IPS-NIHi7 (cell line): ENCODE results near the gene CACNG4.

Source experiments
- DNase-seq: peaks from one replicate; pipeline ENCODE4 v3.0.0; 2012; ENCODE audit warnings: mixed read lengths; ENCODE audit errors: extremely low spot score

CACNG4 gene

GRCh38 chr17:67066717-67067116, 102.2 kb downstream of the CACNG4 start:
- DNase-seq = no peak

GRCh38 chr17:67067571-67068482, 103.3 kb downstream of the CACNG4 start:
- DNase-seq = no peak

GRCh38 chr17:67068999-67069398, 104.5 kb downstream of the CACNG4 start:
- DNase-seq = no peak

- no peak for DNase-seq
Observed at GRCh38 chr17:67069603-67070136, 105.2 kb downstream of the CACNG4 start.

- no peak for DNase-seq
Observed at GRCh38 chr17:67071595-67071994, 107.1 kb downstream of the CACNG4 start.

- no peak for DNase-seq
Observed at GRCh38 chr17:67072885-67073284, 108.4 kb downstream of the CACNG4 start.

GRCh38 chr17:67074781-67075180, 110.3 kb downstream of the CACNG4 start:
- no peak for DNase-seq

GRCh38 chr17:67076290-67076689, 111.8 kb downstream of the CACNG4 start:
- no peak for DNase-seq

GRCh38 chr17:67078292-67078691, 113.8 kb downstream of the CACNG4 start:
- DNase-seq = no peak

GRCh38 chr17:67079491-67079890, 115.0 kb downstream of the CACNG4 start:
- DNase-seq = no peak

GRCh38 chr17:67080804-67081203, 116.3 kb downstream of the CACNG4 start:
- no peak for DNase-seq

GRCh38 chr17:67082107-67082506, 117.6 kb downstream of the CACNG4 start:
- DNase-seq = no peak
